ENCODE measurements around the gene KAZN.

GRCh38 chr1:14939527-14940284 lies 341.2 kb downstream of the KAZN start:
- TF ChIP-seq GATA2 (IDR thresholded peaks at IDR 0.05; ENCODE audit: low read depth, low read length) (no peak), GATA3 (IDR thresholded peaks at IDR 0.05; ENCODE audit: low read depth, low read length) (no peak)

Measured in SH-SY5Y (cell line).